GM18519 (cell line): ENCODE measurements around the gene TLNRD1.

Source experiments
- ATAC-seq: cut with Tn5 transposase; IDR thresholded peaks from one replicate; pipeline ENCODE4 v1.9.1; 2021; ENCODE audit warnings: mild to moderate bottlenecking, moderate library complexity; ENCODE audit not compliant: unreplicated experiment, low FRiP score

TLNRD1 gene

GRCh38 chr15:81050259-81050658, 49.5 kb downstream of the TLNRD1 start:
- no peak for ATAC-seq

GRCh38 chr15:81050805-81051204, 50.1 kb downstream of the TLNRD1 start:
- ATAC-seq, result no peak

GRCh38 chr15:81052046-81052445, 51.3 kb downstream of the TLNRD1 start:
- ATAC-seq, result no peak

- ATAC-seq, result no peak
Measured at GRCh38 chr15:81053621-81054020, 52.9 kb downstream of the TLNRD1 start.

- ATAC-seq, result no peak
Measured at GRCh38 chr15:81054236-81054635, 53.5 kb downstream of the TLNRD1 start.
